ENCODE measurements around the gene ERBB4.

Gene ERBB4

GRCh38 chr2:211930331-211930730 lies 608.3 kb downstream of the ERBB4 start:
- Mint-ChIP-seq H3K27ac (no peak overlapping the region), H3K36me3 (no peaks in the 10 kb centered on the region), H3K4me1 (ENCODE audit: low read depth) (no peaks in the 10 kb centered on the region), H3K4me3 (no peak overlapping the region), H3K9me3 (ENCODE audit: low read depth) (no peaks in the 10 kb centered on the region), H3K27me3 (no peaks in the 10 kb centered on the region)

- H3K4me1 Mint-ChIP-seq (ENCODE audit: low read depth): no peaks in the 10 kb centered on the region
- no peak overlapping the region for H3K4me3 Mint-ChIP-seq
- H3K27me3 Mint-ChIP-seq: no peaks in the 10 kb centered on the region
- no peak overlapping the region for H3K27ac Mint-ChIP-seq
- H3K36me3 Mint-ChIP-seq: no peaks in the 10 kb centered on the region
- no peaks in the 10 kb centered on the region for H3K9me3 Mint-ChIP-seq (ENCODE audit: low read depth)
Observed at GRCh38 chr2:211928201-211928600, 610.4 kb downstream of the ERBB4 start.

GRCh38 chr2:211923019-211923418 lies 615.6 kb downstream of the ERBB4 start:
- Mint-ChIP-seq H3K27ac (no peak overlapping the region), H3K4me3 (no peak overlapping the region), H3K9me3 (ENCODE audit: low read depth) (no peaks in the 10 kb centered on the region), H3K36me3 (no peaks in the 10 kb centered on the region), H3K4me1 (ENCODE audit: low read depth) (no peaks in the 10 kb centered on the region), H3K27me3 (no peaks in the 10 kb centered on the region)

GRCh38 chr2:211903961-211904360 lies 634.6 kb downstream of the ERBB4 start:
- H3K27me3 Mint-ChIP-seq: no peaks in the 10 kb centered on the region
- no peak overlapping the region for H3K4me3 Mint-ChIP-seq
- no peaks in the 10 kb centered on the region for H3K9me3 Mint-ChIP-seq (ENCODE audit: low read depth)
- no peak overlapping the region for H3K27ac Mint-ChIP-seq
- no peaks in the 10 kb centered on the region for H3K4me1 Mint-ChIP-seq (ENCODE audit: low read depth)
- no peaks in the 10 kb centered on the region for H3K36me3 Mint-ChIP-seq

- Mint-ChIP-seq H3K27me3 (no peaks in the 10 kb centered on the region), H3K9me3 (ENCODE audit: low read depth) (peaks cover 3% of the 10 kb centered on the region), H3K4me1 (ENCODE audit: low read depth) (no peaks in the 10 kb centered on the region), H3K36me3 (no peaks in the 10 kb centered on the region), H3K27ac (no peak overlapping the region), H3K4me3 (no peak overlapping the region)
Observed at GRCh38 chr2:211901226-211901846, 637.3 kb downstream of the ERBB4 start.

- no peak overlapping the region for H3K27ac Mint-ChIP-seq
- no peaks in the 10 kb centered on the region for H3K36me3 Mint-ChIP-seq
- H3K9me3 Mint-ChIP-seq (ENCODE audit: low read depth): peaks cover 9% of the 10 kb centered on the region
- no peaks in the 10 kb centered on the region for H3K27me3 Mint-ChIP-seq
- H3K4me1 Mint-ChIP-seq (ENCODE audit: low read depth): no peaks in the 10 kb centered on the region
- H3K4me3 Mint-ChIP-seq: no peak overlapping the region
Observed at GRCh38 chr2:211900518-211900917, 638.1 kb downstream of the ERBB4 start.

- peaks cover 11% of the 10 kb centered on the region for H3K9me3 Mint-ChIP-seq (ENCODE audit: low read depth)
- no peak overlapping the region for H3K4me3 Mint-ChIP-seq
- no peaks in the 10 kb centered on the region for H3K36me3 Mint-ChIP-seq
- no peak overlapping the region for H3K27ac Mint-ChIP-seq
- H3K4me1 Mint-ChIP-seq (ENCODE audit: low read depth): no peaks in the 10 kb centered on the region
- H3K27me3 Mint-ChIP-seq: no peaks in the 10 kb centered on the region
Observed at GRCh38 chr2:211900000-211900399, 638.6 kb downstream of the ERBB4 start.

- no peak overlapping the region for H3K27ac Mint-ChIP-seq
- H3K27me3 Mint-ChIP-seq: no peaks in the 10 kb centered on the region
- H3K9me3 Mint-ChIP-seq (ENCODE audit: low read depth): peaks cover 11% of the 10 kb centered on the region
- H3K36me3 Mint-ChIP-seq: no peaks in the 10 kb centered on the region
- H3K4me1 Mint-ChIP-seq (ENCODE audit: low read depth): no peaks in the 10 kb centered on the region
- H3K4me3 Mint-ChIP-seq: no peak overlapping the region
Observed at GRCh38 chr2:211898702-211899101, 639.9 kb downstream of the ERBB4 start.

GRCh38 chr2:211881449-211881848 lies 657.2 kb downstream of the ERBB4 start:
- Mint-ChIP-seq H3K36me3 (no peaks in the 10 kb centered on the region), H3K4me3 (no peak overlapping the region), H3K9me3 (ENCODE audit: low read depth) (peaks cover 4% of the 10 kb centered on the region), H3K4me1 (ENCODE audit: low read depth) (no peaks in the 10 kb centered on the region), H3K27me3 (no peaks in the 10 kb centered on the region), H3K27ac (no peak overlapping the region)

- Mint-ChIP-seq H3K27me3 (no peaks in the 10 kb centered on the region), H3K4me3 (no peak overlapping the region), H3K27ac (no peak overlapping the region), H3K9me3 (ENCODE audit: low read depth) (peaks cover 4% of the 10 kb centered on the region), H3K36me3 (no peaks in the 10 kb centered on the region), H3K4me1 (ENCODE audit: low read depth) (no peaks in the 10 kb centered on the region)
Observed at GRCh38 chr2:211879323-211879722, 659.3 kb downstream of the ERBB4 start.

- Mint-ChIP-seq H3K27me3 (no peaks in the 10 kb centered on the region), H3K4me3 (no peak overlapping the region), H3K36me3 (no peaks in the 10 kb centered on the region), H3K4me1 (ENCODE audit: low read depth) (no peaks in the 10 kb centered on the region), H3K27ac (no peak overlapping the region), H3K9me3 (ENCODE audit: low read depth) (no peaks in the 10 kb centered on the region)
Observed at GRCh38 chr2:211877061-211877460, 661.5 kb downstream of the ERBB4 start.

- H3K4me3 Mint-ChIP-seq: no peak overlapping the region
- no peak overlapping the region for H3K27ac Mint-ChIP-seq
- H3K36me3 Mint-ChIP-seq: no peaks in the 10 kb centered on the region
- H3K9me3 Mint-ChIP-seq (ENCODE audit: low read depth): no peaks in the 10 kb centered on the region
- H3K27me3 Mint-ChIP-seq: no peaks in the 10 kb centered on the region
- no peaks in the 10 kb centered on the region for H3K4me1 Mint-ChIP-seq (ENCODE audit: low read depth)
Observed at GRCh38 chr2:211875488-211875887, 663.1 kb downstream of the ERBB4 start.

- no peaks in the 10 kb centered on the region for H3K27me3 Mint-ChIP-seq
- no peaks in the 10 kb centered on the region for H3K36me3 Mint-ChIP-seq
- H3K4me1 Mint-ChIP-seq (ENCODE audit: low read depth): no peaks in the 10 kb centered on the region
- no peak overlapping the region for H3K4me3 Mint-ChIP-seq
- H3K9me3 Mint-ChIP-seq (ENCODE audit: low read depth): peaks cover 3% of the 10 kb centered on the region
- no peak overlapping the region for H3K27ac Mint-ChIP-seq
Observed at GRCh38 chr2:211868996-211869533, 669.5 kb downstream of the ERBB4 start.

GRCh38 chr2:211867845-211868451 lies 670.7 kb downstream of the ERBB4 start:
- Mint-ChIP-seq H3K9me3 (ENCODE audit: low read depth) (peaks cover 3% of the 10 kb centered on the region), H3K36me3 (no peaks in the 10 kb centered on the region), H3K4me1 (ENCODE audit: low read depth) (no peaks in the 10 kb centered on the region), H3K27ac (no peak overlapping the region), H3K27me3 (no peaks in the 10 kb centered on the region), H3K4me3 (no peak overlapping the region)

- no peak overlapping the region for H3K27ac Mint-ChIP-seq
- no peak overlapping the region for H3K4me3 Mint-ChIP-seq
- peaks cover 3% of the 10 kb centered on the region for H3K9me3 Mint-ChIP-seq (ENCODE audit: low read depth)
- H3K27me3 Mint-ChIP-seq: no peaks in the 10 kb centered on the region
- no peaks in the 10 kb centered on the region for H3K36me3 Mint-ChIP-seq
- H3K4me1 Mint-ChIP-seq (ENCODE audit: low read depth): no peaks in the 10 kb centered on the region
Observed at GRCh38 chr2:211864328-211864727, 674.3 kb downstream of the ERBB4 start.

GRCh38 chr2:211860224-211860623 lies 678.4 kb downstream of the ERBB4 start:
- Mint-ChIP-seq H3K9me3 (ENCODE audit: low read depth) (no peaks in the 10 kb centered on the region), H3K36me3 (no peaks in the 10 kb centered on the region), H3K4me1 (ENCODE audit: low read depth) (no peaks in the 10 kb centered on the region), H3K4me3 (no peak overlapping the region), H3K27ac (no peak overlapping the region), H3K27me3 (no peaks in the 10 kb centered on the region)
